Endothelial cell of umbilical vein (primary cell): Measurements from ENCODE around the gene CFAP70. TPM values are rescaled to one million over a fixed set of nuclear protein-coding genes. Genes with fewer than 3 reads are reported as not detected.

Source experiments
- BruUV-seq: library from RNA; stranded (reverse); fragments of 400-500 nt; replicated peaks from 2 replicates; lab custom pipeline; 2021; lab: Mats Ljungman, UMichigan
- CTCF ChIA-PET: fragments of 300-600, 350-600 bp; sonication (Branson Sonifier 250); formaldehyde crosslinking; loops from one replicate; lab custom pipeline; 2021; ENCODE audit warnings: antibody characterized with exemption, inconsistent platforms; lab: Charles Lee
- POLR2A ChIA-PET: fragments of 300-600, 350-600 bp; sonication (Branson Sonifier 250); formaldehyde crosslinking; loops from one replicate; lab custom pipeline; 2021; ENCODE audit warnings: antibody characterized with exemption, inconsistent platforms; lab: Charles Lee
- DNase-seq: peaks from one replicate; pipeline ENCODE4 v3.0.0-alpha.2; 2011; ENCODE audit warnings: low read depth, low spot score
- FAIRE-seq: peaks from 2 replicates; lab custom pipeline; 2011; peaks lifted over from hg19 to GRCh38; lab: Jason Lieb, UNC
- H2AFZ ChIP-seq: 2 replicates; pipeline ENCODE4 v1.6.0; 2012; ENCODE audit warnings: low read depth, low read length, control low read depth, inconsistent platforms
- H3K27ac ChIP-seq: 2 replicates; pipeline ENCODE4 v1.5.1; 2011; ENCODE audit warnings: low read depth, mild to moderate bottlenecking, control low read depth, low read length, moderate library complexity; ENCODE audit not compliant: insufficient read depth
- H3K27me3 ChIP-seq, 2 experiments: 2 replicates each; pipeline versions ENCODE4 v1.6.0 to v1.6.1; 2011; ENCODE audit warnings: low read length in 2 of 2, mixed read lengths in 1 of 2; ENCODE audit not compliant: control insufficient read depth in 2 of 2, insufficient read depth in 2 of 2
- H3K36me3 ChIP-seq, 2 experiments: 2 replicates in 1 of 2; 3 replicates in 1 of 2; pipeline ENCODE4 v1.5.1; 2011; ENCODE audit warnings: low read length in 2 of 2, mild to moderate bottlenecking in 1 of 2, moderate library complexity in 1 of 2; ENCODE audit not compliant: control insufficient read depth in 2 of 2, insufficient read depth in 2 of 2; ENCODE audit errors: extremely low read depth in 1 of 2
- H3K4me1 ChIP-seq: 3 replicates; pipeline ENCODE4 v1.5.1; 2011; ENCODE audit warnings: mild to moderate bottlenecking, low read length; ENCODE audit not compliant: control insufficient read depth, insufficient read depth; ENCODE audit errors: extremely low read depth
- H3K4me2 ChIP-seq: 2 replicates; pipeline ENCODE4 v1.6.1; 2011; ENCODE audit warnings: low read length, control low read depth, mixed read lengths; ENCODE audit not compliant: insufficient read depth
- H3K4me3 ChIP-seq, 3 experiments: fragments of 200-600 bp in 1 of 3; sonication (generic), shearing (Covaris generic) in 1 of 3; replicated peaks in 1 of 3; 2 replicates each; pipeline ENCODE4 v1.5.1; 2011 to 2016; ENCODE audit warnings: control low read depth in 3 of 3, low read length in 3 of 3, mild to moderate bottlenecking in 2 of 3, inconsistent platforms in 1 of 3, low read depth in 1 of 3, moderate library complexity in 1 of 3; ENCODE audit not compliant: insufficient read depth in 1 of 3
- H3K79me2 ChIP-seq: 2 replicates; pipeline ENCODE4 v1.6.0; 2012; ENCODE audit warnings: low read length, inconsistent platforms; ENCODE audit not compliant: control insufficient read depth, insufficient read depth
- H3K9ac ChIP-seq: replicated peaks from 2 replicates; pipeline ENCODE3; 2011; ENCODE audit warnings: low read length, control low read depth; ENCODE audit not compliant: insufficient read depth; ENCODE audit errors: extremely low read depth
- H3K9me1 ChIP-seq: replicated peaks from 3 replicates; pipeline ENCODE4 v1.6.0; 2011; ENCODE audit warnings: mild to moderate bottlenecking, low read length; ENCODE audit not compliant: control insufficient read depth, insufficient read depth; ENCODE audit errors: extremely low read depth
- H3K9me3 ChIP-seq: replicated peaks from 2 replicates; pipeline ENCODE4 v1.5.1; 2012; ENCODE audit warnings: low read length, inconsistent platforms; ENCODE audit not compliant: control insufficient read depth, insufficient read depth
- H4K20me1 ChIP-seq: replicated peaks from 2 replicates; pipeline ENCODE3; 2011; ENCODE audit warnings: mild to moderate bottlenecking, low read length; ENCODE audit not compliant: control insufficient read depth, insufficient read depth; ENCODE audit errors: extremely low read depth
- EZH2 ChIP-seq: IDR thresholded peaks from 2 replicates; pipeline ENCODE4 v1.6.1; 2012; ENCODE audit warnings: borderline replicate concordance, low read depth, mild to moderate bottlenecking, moderate library complexity, low read length, inconsistent platforms; ENCODE audit not compliant: severe bottlenecking
- FOS ChIP-seq: IDR thresholded peaks from 2 replicates; pipeline ENCODE4 v1.6.1; 2011; ENCODE audit warnings: mild to moderate bottlenecking, low read length, moderate library complexity, borderline replicate concordance; ENCODE audit not compliant: insufficient read depth
- GATA2 ChIP-seq: IDR thresholded peaks from 2 replicates; pipeline ENCODE4 v1.7.0; 2011; ENCODE audit warnings: low read depth, mild to moderate bottlenecking, moderate library complexity, mixed read lengths, low read length; ENCODE audit not compliant: insufficient read length, insufficient read depth
- JUN ChIP-seq: IDR thresholded peaks from 2 replicates; pipeline ENCODE4 v1.6.1; 2011; ENCODE audit warnings: borderline replicate concordance, low read depth; ENCODE audit not compliant: insufficient read length, insufficient read depth
- MYC ChIP-seq: IDR thresholded peaks from one replicate; pipeline ENCODE4 v1.6.1; 2011; ENCODE audit warnings: mild to moderate bottlenecking, low read depth, low read length
- POLR2A ChIP-seq: IDR thresholded peaks from 2 replicates; pipeline ENCODE4 v1.6.1; 2012; ENCODE audit warnings: low read depth, mild to moderate bottlenecking, control low read depth, low read length
- POLR2AphosphoS5 ChIP-seq: IDR thresholded peaks from 2 replicates; pipeline ENCODE4 v1.6.1; 2012; ENCODE audit warnings: low read depth, mild to moderate bottlenecking, control low read depth, low read length, moderate library complexity; ENCODE audit not compliant: insufficient read depth
- dilution Hi-C: fragments of 300-500 bp; cut with MboI; formaldehyde crosslinking; loops from one replicate; pipeline ENCODE4 v1.15.0; 2019; ENCODE audit warnings: low sequenced_read_pairs; ENCODE audit not compliant: extremely low pct_ligation_motif_present
- intact Hi-C: fragments of 100-400 bp; cut with micrococcal nuclease; formaldehyde crosslinking; loops from one replicate; pipeline ENCODE4 v1.10.0; 2022
- polyA plus RNA-seq, 4 experiments: library from polyadenylated mRNA; depleted of rRNA in 3 of 4; stranded (reverse) in 3 of 4; unstranded in 1 of 4; fragments of >200 nt; gene quantifications; 2 replicates each; pipeline versions ENCODE4 v1.2.1 to v1.2.3, GENCODE V29; 2011 to 2012; ENCODE audit warnings: missing spikeins in 1 of 4
- total RNA-seq: library from RNA; stranded (reverse); gene quantifications from 2 replicates; pipeline ENCODE4 v1.2.3, GENCODE V29; 2021
- TF ChIP-seq, protein P1 (sequence below): IDR thresholded peaks from 2 replicates; pipeline ENCODE4 v1.6.1; 2011; ENCODE audit not compliant: insufficient read depth, insufficient read length
- TF ChIP-seq, protein P2 (sequence below), 2 donors: IDR thresholded peaks; 1 replicate in 1 of 2; 2 replicates in 1 of 2; pipeline ENCODE4 v1.5.1; 2011; ENCODE audit warnings: low read length in 2 of 2, mild to moderate bottlenecking in 2 of 2, moderate library complexity in 2 of 2, control low read depth in 1 of 2, inconsistent platforms in 1 of 2, low read depth in 1 of 2; ENCODE audit not compliant: insufficient read depth in 1 of 2; ENCODE audit errors: extremely low read depth in 1 of 2

CFAP70 gene
- total and polyA plus RNA-seq, 2 donors (not counting 3 experiments of a cell fraction or from before 2014, with no cell fraction given): 0.19 to 0.27 TPM

DNA sequence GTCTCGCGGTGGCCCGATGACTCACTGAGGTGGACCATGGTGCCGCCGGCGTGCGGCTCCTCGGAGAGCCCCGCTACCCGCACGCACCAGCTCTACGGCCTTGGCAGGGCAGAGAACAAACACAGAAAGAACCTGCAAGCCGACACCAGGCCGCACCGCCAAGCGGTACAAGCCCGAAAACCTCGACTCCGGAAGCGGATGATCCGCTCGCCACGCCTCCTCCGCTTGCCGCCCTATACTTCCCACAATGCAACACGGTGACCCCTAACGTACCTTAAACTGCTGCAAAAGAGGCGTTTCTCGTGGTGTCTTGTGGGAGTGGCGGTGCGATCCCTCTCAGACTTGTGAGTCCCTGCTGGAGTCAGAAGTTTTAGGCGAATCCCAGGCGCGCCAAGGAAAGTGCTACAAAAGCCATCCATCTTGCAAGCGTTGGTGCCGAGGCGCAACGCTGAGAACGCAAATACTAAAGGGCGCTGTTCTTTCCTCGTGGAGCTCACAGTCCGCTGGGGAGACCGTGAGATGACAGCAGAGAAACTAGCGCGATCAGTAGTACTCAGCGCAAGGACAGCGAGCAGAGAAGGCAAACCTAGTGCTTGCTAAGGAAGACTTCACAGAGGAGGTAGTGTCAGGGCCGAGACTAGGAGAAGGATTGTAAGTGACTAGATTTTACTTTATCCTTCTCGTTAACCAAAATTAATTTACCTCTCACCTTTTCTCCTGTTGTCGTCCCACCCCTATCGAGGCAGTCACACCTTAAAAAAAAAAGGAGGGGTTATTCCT lies 106.0 kb downstream of the CFAP70 start, which contains the start of gene MRPS16:
Gene MRPS16, minus strand, starts transcription at position 200 of the 780 bp plus-strand sequence. Its CDS starts 162 bp downstream, at position 38.
- Histone ChIP-seq H3K27ac (peak within 1 kb of the TSS; percentile 81), H4K20me1 (no peaks in the 10 kb centered on the region), H3K27me3 (no peaks in the 10 kb centered on the region), H3K79me2 (peaks cover 26% of the 10 kb centered on the region), H3K9ac (peak within 1 kb of the TSS; percentile 96), H2AFZ (peak within 1 kb of the TSS; percentile 40), H3K9me3 (no peaks in the 10 kb centered on the region), H3K4me1 (peaks cover 23% of the 10 kb centered on the region), H3K36me3 (peaks cover 2 to 6% of the 10 kb centered on the region in 2 experiments), H3K4me3 (peak within 1 kb of the TSS; percentile 60 to 91 (median 83)), H3K4me2 (peak within 1 kb of the TSS; percentile 92), H3K9me1 (no peaks in the 10 kb centered on the region)
- ChIA-PET CTCF (interaction anchor here (1.9 kb wide), 1 partner anchor 11 kb away, joined by 13 read pairs; no protein-coding TSS in a partner anchor), POLR2A (interaction anchor here (1.0 to 1.4 kb wide), 2 partner anchors 84 to 106 kb away, joined by 3 to 4 read pairs; partner anchors contain the start of genes CFAP70 and FAM149B1)
- dilution Hi-C loops (no loop called here), intact Hi-C loops (loop anchor here (5.0 kb wide), 1 partner anchor 105 kb away; the partner anchor contains the start of gene CFAP70)
- TSS peak; percentile 73 for BruUV-seq
- TF ChIP-seq, protein P1, sequence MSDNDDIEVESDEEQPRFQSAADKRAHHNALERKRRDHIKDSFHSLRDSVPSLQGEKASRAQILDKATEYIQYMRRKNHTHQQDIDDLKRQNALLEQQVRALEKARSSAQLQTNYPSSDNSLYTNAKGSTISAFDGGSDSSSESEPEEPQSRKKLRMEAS: no peak
- TF ChIP-seq, protein P2, sequence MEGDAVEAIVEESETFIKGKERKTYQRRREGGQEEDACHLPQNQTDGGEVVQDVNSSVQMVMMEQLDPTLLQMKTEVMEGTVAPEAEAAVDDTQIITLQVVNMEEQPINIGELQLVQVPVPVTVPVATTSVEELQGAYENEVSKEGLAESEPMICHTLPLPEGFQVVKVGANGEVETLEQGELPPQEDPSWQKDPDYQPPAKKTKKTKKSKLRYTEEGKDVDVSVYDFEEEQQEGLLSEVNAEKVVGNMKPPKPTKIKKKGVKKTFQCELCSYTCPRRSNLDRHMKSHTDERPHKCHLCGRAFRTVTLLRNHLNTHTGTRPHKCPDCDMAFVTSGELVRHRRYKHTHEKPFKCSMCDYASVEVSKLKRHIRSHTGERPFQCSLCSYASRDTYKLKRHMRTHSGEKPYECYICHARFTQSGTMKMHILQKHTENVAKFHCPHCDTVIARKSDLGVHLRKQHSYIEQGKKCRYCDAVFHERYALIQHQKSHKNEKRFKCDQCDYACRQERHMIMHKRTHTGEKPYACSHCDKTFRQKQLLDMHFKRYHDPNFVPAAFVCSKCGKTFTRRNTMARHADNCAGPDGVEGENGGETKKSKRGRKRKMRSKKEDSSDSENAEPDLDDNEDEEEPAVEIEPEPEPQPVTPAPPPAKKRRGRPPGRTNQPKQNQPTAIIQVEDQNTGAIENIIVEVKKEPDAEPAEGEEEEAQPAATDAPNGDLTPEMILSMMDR (IDR thresholded peaks at IDR 0.05; ENCODE audit: extremely low read depth in 1 of 2, insufficient read depth in 1 of 2, low read depth in 1 of 2, low read length in 2 of 2): no peak
- TF ChIP-seq GATA2 (no peak), POLR2A (peak; percentile 88), MYC (peak; percentile 81), POLR2AphosphoS5 (peak; percentile 92), EZH2 (no peak), JUN (no peak), FOS (peak; percentile 81)
- DNase-seq (peak; percentile 97), FAIRE-seq (peak; percentile 95)
